Mesendoderm (in vitro differentiated cells): ENCODE measurements around the gene MSH2.
A peak's percentile ranks its signal among the peaks of the same experiment; 100 is the strongest.

Source experiments
- DNase-seq: peaks from one replicate; pipeline ENCODE4 v3.0.0; 2013
- H2AK5ac ChIP-seq: 2 replicates; pipeline ENCODE4 v1.6.1; 2013; ENCODE audit warnings: low read length, inconsistent platforms
- H2BK120ac ChIP-seq: 2 replicates; pipeline ENCODE4 v1.6.1; 2013; ENCODE audit warnings: low read depth, mild to moderate bottlenecking, low read length, moderate library complexity, mixed read lengths
- H2BK15ac ChIP-seq: replicated peaks from 2 replicates; pipeline ENCODE4 v1.6.1; 2013; ENCODE audit warnings: low read depth, mild to moderate bottlenecking, moderate library complexity
- H2BK5ac ChIP-seq: 2 replicates; pipeline ENCODE4 v1.6.1; 2013; ENCODE audit warnings: low read length, inconsistent platforms
- H3K18ac ChIP-seq: 2 replicates; pipeline ENCODE4 v1.6.1; 2013; ENCODE audit warnings: mild to moderate bottlenecking, low read length, mixed read lengths
- H3K23ac ChIP-seq: one replicate; pipeline ENCODE4 v1.6.1; 2013; ENCODE audit warnings: low read length
- H3K27ac ChIP-seq: 2 replicates; pipeline ENCODE4 v1.5.1; 2013; ENCODE audit warnings: low read depth, mild to moderate bottlenecking, inconsistent platforms, low read length, moderate library complexity
- H3K27me3 ChIP-seq: 2 replicates; pipeline ENCODE4 v1.6.1; 2013; ENCODE audit warnings: low read length, control low read depth, mild to moderate bottlenecking, inconsistent platforms; ENCODE audit not compliant: insufficient read depth, poor library complexity
- H3K36me3 ChIP-seq: 2 replicates; pipeline ENCODE4 v1.6.1; 2013; ENCODE audit warnings: low read length, inconsistent platforms; ENCODE audit not compliant: control insufficient read depth, insufficient read depth
- H3K4ac ChIP-seq: one replicate; pipeline ENCODE4 v1.6.1; 2013; ENCODE audit warnings: low read depth, mild to moderate bottlenecking, low read length, moderate library complexity
- H3K4me1 ChIP-seq: 2 replicates; pipeline ENCODE4 v1.6.1; 2013; ENCODE audit warnings: low read depth, low read length, inconsistent platforms; ENCODE audit not compliant: control insufficient read depth
- H3K4me2 ChIP-seq: 2 replicates; pipeline ENCODE4 v1.6.1; 2013; ENCODE audit warnings: low read length
- H3K4me3 ChIP-seq: 2 replicates; pipeline ENCODE4 v1.5.1; 2013; ENCODE audit warnings: mild to moderate bottlenecking, low read length
- H3K56ac ChIP-seq: one replicate; pipeline ENCODE4 v1.6.1; 2013; ENCODE audit warnings: low read length
- H3K79me1 ChIP-seq: 2 replicates; pipeline ENCODE4 v1.6.1; 2013; ENCODE audit warnings: low read length, inconsistent platforms
- H3K79me2 ChIP-seq: 2 replicates; pipeline ENCODE4 v1.6.1; 2013; ENCODE audit warnings: mild to moderate bottlenecking, low read length; ENCODE audit not compliant: control insufficient read depth, insufficient read depth
- H3K9ac ChIP-seq: 2 replicates; pipeline ENCODE4 v1.6.1; 2013; ENCODE audit warnings: low read length, inconsistent platforms
- H4K5ac ChIP-seq: one replicate; pipeline ENCODE4 v1.6.1; 2013; ENCODE audit warnings: low read length
- H4K8ac ChIP-seq: one replicate; pipeline ENCODE4 v1.6.1; 2013; ENCODE audit warnings: low read depth, mild to moderate bottlenecking, control low read depth, low read length, moderate library complexity
- WGBS: extraction: QIAGEN DNeasy Blood & Tissue Kit; methylation state at CpG from one replicate; pipeline ENCODE4 v1.1.7; 2013; ENCODE audit warnings: low lambda C conversion rate, missing lambda C conversion rate; ENCODE audit not compliant: insufficient coverage; ENCODE audit errors: extremely low coverage; 5-methylcytosine and 5-hydroxymethylcytosine counted together

MSH2 gene

GRCh38 chr2:47510745-47511144, 107.8 kb downstream of the MSH2 start:
- Histone ChIP-seq H3K4me1 (peaks cover 12% of the 10 kb centered on the region), H3K4me3 (no peak overlapping the region), H3K27me3 (no peaks in the 10 kb centered on the region), H3K36me3 (no peaks in the 10 kb centered on the region), H3K79me2 (no peaks in the 10 kb centered on the region), H2BK15ac (no peak overlapping the region), H2AK5ac (no peak overlapping the region), H4K8ac (no peak overlapping the region), H3K4ac (no peak overlapping the region), H3K9ac (no peak overlapping the region), H3K56ac (no peak overlapping the region), H3K18ac (no peak overlapping the region), H2BK5ac (no peak overlapping the region), H3K79me1 (no peaks in the 10 kb centered on the region), H3K27ac (no peak overlapping the region), H2BK120ac (no peak overlapping the region), H4K5ac (no peak overlapping the region), H3K23ac (no peak overlapping the region), H3K4me2 (no peak overlapping the region)
- DNase-seq, result peak; percentile 52
- WGBS, result no CpG with 5 or more reads among the region's 4 CpGs

DNA sequence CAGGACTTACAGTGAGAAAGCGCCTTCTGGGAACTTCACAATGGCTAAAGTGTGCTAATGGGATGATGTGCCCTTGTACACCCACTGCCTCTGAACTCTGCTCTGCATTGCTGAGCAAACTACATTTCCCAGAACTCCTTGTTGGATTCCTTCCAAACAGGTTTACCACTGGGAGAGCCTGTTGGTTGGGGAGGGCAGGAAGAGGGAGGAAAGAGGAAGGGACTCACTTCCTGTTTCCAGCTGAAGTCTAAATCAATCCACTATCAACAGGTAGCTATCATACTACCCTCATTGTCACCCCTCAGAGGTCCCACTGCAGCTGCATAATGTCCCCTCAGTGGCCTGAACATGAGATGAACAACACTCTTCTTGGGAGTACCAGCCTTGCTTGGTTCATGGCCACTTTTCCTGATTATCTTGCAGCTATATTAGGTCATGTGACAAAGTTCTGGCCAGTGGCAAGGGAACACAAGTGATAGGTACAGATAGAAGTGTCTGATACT, 109.7 kb downstream of the MSH2 start:
- H3K4me3 ChIP-seq, result no peak overlapping the region
- no peak overlapping the region for H3K23ac ChIP-seq
- peak; percentile 79 for DNase-seq
- no peak overlapping the region for H3K18ac ChIP-seq
- peak overlapping the region; percentile 29 for H4K5ac ChIP-seq
- no peak overlapping the region for H3K9ac ChIP-seq
- no peak overlapping the region for H4K8ac ChIP-seq
- no peak overlapping the region for H2BK120ac ChIP-seq
- H2BK15ac ChIP-seq, result no peak overlapping the region
- H3K4me2 ChIP-seq, result no peak overlapping the region
- WGBS, result no CpG with 5 or more reads among the region's 1 CpG
- H3K56ac ChIP-seq, result no peak overlapping the region
- no peak overlapping the region for H3K4ac ChIP-seq
- H3K27ac ChIP-seq, result no peak overlapping the region
- no peaks in the 10 kb centered on the region for H3K36me3 ChIP-seq
- no peaks in the 10 kb centered on the region for H3K79me2 ChIP-seq
- H3K27me3 ChIP-seq, result no peaks in the 10 kb centered on the region
- H2AK5ac ChIP-seq, result no peak overlapping the region
- peaks cover 21% of the 10 kb centered on the region for H3K4me1 ChIP-seq
- H2BK5ac ChIP-seq, result no peak overlapping the region
- H3K79me1 ChIP-seq, result no peaks in the 10 kb centered on the region

- Histone ChIP-seq H3K4me2 (no peak overlapping the region), H2BK15ac (no peak overlapping the region), H3K27ac (no peak overlapping the region), H3K4me1 (peaks cover 18% of the 10 kb centered on the region), H2BK120ac (no peak overlapping the region), H3K27me3 (no peaks in the 10 kb centered on the region), H3K18ac (no peak overlapping the region), H4K8ac (no peak overlapping the region), H3K9ac (peak overlapping the region; percentile 6), H3K36me3 (no peaks in the 10 kb centered on the region), H3K79me1 (no peaks in the 10 kb centered on the region), H2AK5ac (peak overlapping the region; percentile 57), H3K4ac (no peak overlapping the region), H4K5ac (no peak overlapping the region), H2BK5ac (peak overlapping the region; percentile 33), H3K79me2 (no peaks in the 10 kb centered on the region), H3K4me3 (no peak overlapping the region), H3K56ac (no peak overlapping the region), H3K23ac (no peak overlapping the region)
- no CpG with 5 or more reads among the region's 7 CpGs for WGBS
- DNase-seq, result no peak
Measured at GRCh38 chr2:47513981-47514520, 111.1 kb downstream of the MSH2 start.

GRCh38 chr2:47516360-47517104, 113.6 kb downstream of the MSH2 start:
- Histone ChIP-seq H3K4me3 (no peak overlapping the region), H3K79me1 (no peaks in the 10 kb centered on the region), H2BK15ac (no peak overlapping the region), H3K4ac (peak overlapping the region; percentile 92), H3K27ac (peak overlapping the region; percentile 91), H3K27me3 (no peaks in the 10 kb centered on the region), H3K36me3 (no peaks in the 10 kb centered on the region), H3K4me2 (no peak overlapping the region), H3K56ac (peak overlapping the region; percentile 77), H2AK5ac (no peak overlapping the region), H2BK5ac (peak overlapping the region; percentile 78), H3K4me1 (peaks cover 16% of the 10 kb centered on the region), H3K9ac (no peak overlapping the region), H4K8ac (no peak overlapping the region), H3K79me2 (no peaks in the 10 kb centered on the region), H4K5ac (no peak overlapping the region), H3K18ac (peak overlapping the region; percentile 71), H2BK120ac (peak overlapping the region; percentile 82), H3K23ac (peak overlapping the region; percentile 75)
- WGBS, result no CpG with 5 or more reads among the region's 7 CpGs
- DNase-seq, result peak; percentile 65

- no CpG with 5 or more reads among the region's 12 CpGs for WGBS
- Histone ChIP-seq H3K9ac (no peak overlapping the region), H3K23ac (no peak overlapping the region), H3K18ac (no peak overlapping the region), H2BK120ac (no peak overlapping the region), H3K27ac (no peak overlapping the region), H2BK5ac (no peak overlapping the region), H3K4me2 (no peak overlapping the region), H3K4me3 (no peak overlapping the region), H4K5ac (no peak overlapping the region), H4K8ac (no peak overlapping the region), H2BK15ac (no peak overlapping the region), H3K4ac (no peak overlapping the region), H3K36me3 (no peaks in the 10 kb centered on the region), H3K4me1 (peaks cover 15% of the 10 kb centered on the region), H2AK5ac (peak overlapping the region; percentile 44), H3K56ac (no peak overlapping the region), H3K27me3 (no peaks in the 10 kb centered on the region), H3K79me2 (no peaks in the 10 kb centered on the region), H3K79me1 (no peaks in the 10 kb centered on the region)
- no peak for DNase-seq
Measured at GRCh38 chr2:47518497-47519146, 115.7 kb downstream of the MSH2 start.
